ENCODE data around the gene CAMKMT. TPM values are rescaled to one million over a fixed set of nuclear protein-coding genes. Genes with fewer than 3 reads are reported as not detected.

CAMKMT gene
- total RNA-seq, 2 experiments from 2014 or later, result 25.7 to 27.4 TPM

- CTCF ChIA-PET (ENCODE audit: unreplicated experiment), result no interaction called here
- H3K4me1 ChIP-seq (ENCODE audit: insufficient read depth, low read length, poor library complexity, severe bottlenecking), result no peaks in the 10 kb centered on the region
- no peak for TF ChIP-seq EZH2phosphoT487 (IDR thresholded peaks at IDR 0.05; ENCODE audit: borderline replicate concordance, low read depth, low read length)
- no peak for TF ChIP-seq CTCF (conservative IDR thresholded peaks at IDR 0.05; ENCODE audit: low read length)
- no peaks in the 10 kb centered on the region for H3K36me3 ChIP-seq (ENCODE audit: insufficient read depth, low read length)
- H3K9me2 ChIP-seq (ENCODE audit: insufficient read depth, low read length), result no peaks in the 10 kb centered on the region
- H3K79me2 ChIP-seq (ENCODE audit: insufficient read depth, low read depth, low read length), result no peaks in the 10 kb centered on the region
- intact Hi-C loops (cut with micrococcal nuclease; ENCODE audit: unreplicated experiment), result no loop called here
- H3K4me2 ChIP-seq (ENCODE audit: low read length), result no peak overlapping the region
- no peak overlapping the region for H2AFZ ChIP-seq (ENCODE audit: low read length)
- BruUV-seq (replicated peaks), result no TSS peak
- H3K27ac ChIP-seq (ENCODE audit: low read depth, low read length, poor library complexity, severe bottlenecking), result no peak overlapping the region
- POLR2A ChIA-PET, result no interaction called here
- no peaks in the 10 kb centered on the region for H4K20me1 ChIP-seq (ENCODE audit: insufficient read depth, low read length)
- no peaks in the 10 kb centered on the region for H3K9me3 ChIP-seq (ENCODE audit: low read length)
- no peak overlapping the region for H3K4me3 ChIP-seq (ENCODE audit: low read depth, low read length, poor library complexity, severe bottlenecking)
- no peak for DNase-seq (ENCODE audit: low spot score)
These were observed 435.0 kb downstream of the CAMKMT start for GRCh38 chr2:44796771-44797170.

GRCh38 chr2:44798139-44798659 lies 436.5 kb downstream of the CAMKMT start:
- Histone ChIP-seq H3K4me1 (ENCODE audit: insufficient read depth, low read length, poor library complexity, severe bottlenecking) (no peaks in the 10 kb centered on the region), H3K4me3 (ENCODE audit: low read depth, low read length, poor library complexity, severe bottlenecking) (no peak overlapping the region), H3K27ac (ENCODE audit: low read depth, low read length, poor library complexity, severe bottlenecking) (no peak overlapping the region), H3K4me2 (ENCODE audit: low read length) (no peak overlapping the region), H3K79me2 (ENCODE audit: insufficient read depth, low read depth, low read length) (no peaks in the 10 kb centered on the region), H4K20me1 (ENCODE audit: insufficient read depth, low read length) (no peaks in the 10 kb centered on the region), H3K9me3 (ENCODE audit: low read length) (no peaks in the 10 kb centered on the region), H2AFZ (ENCODE audit: low read length) (no peak overlapping the region), H3K9me2 (ENCODE audit: insufficient read depth, low read length) (no peaks in the 10 kb centered on the region), H3K36me3 (ENCODE audit: insufficient read depth, low read length) (no peaks in the 10 kb centered on the region)
- no TSS peak for BruUV-seq (replicated peaks)
- POLR2A ChIA-PET, result no interaction called here
- DNase-seq (ENCODE audit: low spot score), result no peak
- CTCF ChIA-PET (ENCODE audit: unreplicated experiment), result no interaction called here
- no peak for TF ChIP-seq CTCF (conservative IDR thresholded peaks at IDR 0.05; ENCODE audit: low read length)
- TF ChIP-seq EZH2phosphoT487 (IDR thresholded peaks at IDR 0.05; ENCODE audit: borderline replicate concordance, low read depth, low read length), result no peak
- intact Hi-C loops (cut with micrococcal nuclease; ENCODE audit: unreplicated experiment), result no loop called here

GRCh38 chr2:44799105-44799504 lies 437.4 kb downstream of the CAMKMT start:
- H3K4me3 ChIP-seq (ENCODE audit: low read depth, low read length, poor library complexity, severe bottlenecking), result no peak overlapping the region
- H3K4me2 ChIP-seq (ENCODE audit: low read length), result no peak overlapping the region
- no peaks in the 10 kb centered on the region for H3K4me1 ChIP-seq (ENCODE audit: insufficient read depth, low read length, poor library complexity, severe bottlenecking)
- CTCF ChIA-PET (ENCODE audit: unreplicated experiment), result no interaction called here
- H4K20me1 ChIP-seq (ENCODE audit: insufficient read depth, low read length), result no peaks in the 10 kb centered on the region
- TF ChIP-seq CTCF (conservative IDR thresholded peaks at IDR 0.05; ENCODE audit: low read length) (no peak), EZH2phosphoT487 (IDR thresholded peaks at IDR 0.05; ENCODE audit: borderline replicate concordance, low read depth, low read length) (no peak)
- no peak overlapping the region for H3K27ac ChIP-seq (ENCODE audit: low read depth, low read length, poor library complexity, severe bottlenecking)
- POLR2A ChIA-PET, result no interaction called here
- no peaks in the 10 kb centered on the region for H3K79me2 ChIP-seq (ENCODE audit: insufficient read depth, low read depth, low read length)
- H2AFZ ChIP-seq (ENCODE audit: low read length), result no peak overlapping the region
- DNase-seq (ENCODE audit: low spot score), result no peak
- H3K36me3 ChIP-seq (ENCODE audit: insufficient read depth, low read length), result no peaks in the 10 kb centered on the region
- no peaks in the 10 kb centered on the region for H3K9me2 ChIP-seq (ENCODE audit: insufficient read depth, low read length)
- intact Hi-C loops (cut with micrococcal nuclease; ENCODE audit: unreplicated experiment), result no loop called here
- no TSS peak for BruUV-seq (replicated peaks)
- H3K9me3 ChIP-seq (ENCODE audit: low read length), result no peaks in the 10 kb centered on the region
